ENCODE results near the gene PPIF. TPM values are rescaled to one million over a fixed set of nuclear protein-coding genes. Genes with fewer than 3 reads are reported as not detected.

Gene PPIF
- total and polyA plus RNA-seq, 4 donors: 22.2 to 84.3 (median 60.0) TPM

DNA sequence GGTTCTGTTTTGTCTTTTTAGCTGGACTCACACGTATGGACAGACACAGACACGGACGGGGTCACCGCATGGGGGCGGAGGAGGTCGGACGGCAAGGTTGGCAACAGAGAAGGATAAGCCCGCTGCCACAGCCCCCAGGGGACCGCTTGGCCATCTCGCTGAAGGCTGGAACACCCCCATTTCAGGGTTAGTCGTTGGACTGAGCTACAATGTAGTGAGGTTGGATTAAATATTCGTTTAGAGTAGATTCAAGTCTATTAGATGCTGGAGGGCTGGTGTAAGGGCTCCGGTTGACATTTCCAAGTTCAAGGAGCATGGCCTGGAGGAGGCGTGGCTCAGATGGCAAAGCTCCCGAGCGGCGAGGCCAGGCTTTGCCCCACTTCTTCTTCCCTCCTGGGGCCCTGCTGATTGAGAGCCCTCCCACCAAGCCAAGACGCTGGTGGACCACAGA is 35.2 kb downstream of the PPIF start:
- no peak overlapping the region for H3K9ac ChIP-seq (ENCODE audit: low read depth in 1 of 2, low read length in 2 of 2)
- H3K9me3 ChIP-seq (ENCODE audit: control insufficient read depth in 4 of 4, low read length in 3 of 4): no peaks in the 10 kb centered on the region
- H3K36me3 ChIP-seq (ENCODE audit: control insufficient read depth in 4 of 4, insufficient read depth in 3 of 4, low read depth in 1 of 4, low read length in 3 of 4): peaks cover 0 to 17% (median 5%) of the 10 kb centered on the region in 4 donors
- TF ChIP-seq, protein P1, sequence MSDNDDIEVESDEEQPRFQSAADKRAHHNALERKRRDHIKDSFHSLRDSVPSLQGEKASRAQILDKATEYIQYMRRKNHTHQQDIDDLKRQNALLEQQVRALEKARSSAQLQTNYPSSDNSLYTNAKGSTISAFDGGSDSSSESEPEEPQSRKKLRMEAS (IDR thresholded peaks at IDR 0.05): no peak
- TF ChIP-seq FOXA2 (IDR thresholded peaks at IDR 0.05) (no peak), NR2F2 (IDR thresholded peaks at IDR 0.05) (no peak), SP1 (IDR thresholded peaks at IDR 0.05) (no peak), RXRA (IDR thresholded peaks at IDR 0.05) (no peak), TAF1 (conservative IDR thresholded peaks at IDR 0.05) (no peak), HNF4G (IDR thresholded peaks at IDR 0.05) (no peak), HNF4A (conservative IDR thresholded peaks at IDR 0.05) (no peak), JUND (IDR thresholded peaks at IDR 0.05) (no peak), GABPA (IDR thresholded peaks at IDR 0.05 in 1 of 2, conservative IDR thresholded peaks at IDR 0.05 in 1 of 2) (no peak), FOXA1 (IDR thresholded peaks at IDR 0.05) (no peak)
- TF ChIP-seq, protein P2, sequence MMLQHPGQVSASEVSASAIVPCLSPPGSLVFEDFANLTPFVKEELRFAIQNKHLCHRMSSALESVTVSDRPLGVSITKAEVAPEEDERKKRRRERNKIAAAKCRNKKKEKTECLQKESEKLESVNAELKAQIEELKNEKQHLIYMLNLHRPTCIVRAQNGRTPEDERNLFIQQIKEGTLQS (IDR thresholded peaks at IDR 0.05): no peak
- TF ChIP-seq, protein P3, sequence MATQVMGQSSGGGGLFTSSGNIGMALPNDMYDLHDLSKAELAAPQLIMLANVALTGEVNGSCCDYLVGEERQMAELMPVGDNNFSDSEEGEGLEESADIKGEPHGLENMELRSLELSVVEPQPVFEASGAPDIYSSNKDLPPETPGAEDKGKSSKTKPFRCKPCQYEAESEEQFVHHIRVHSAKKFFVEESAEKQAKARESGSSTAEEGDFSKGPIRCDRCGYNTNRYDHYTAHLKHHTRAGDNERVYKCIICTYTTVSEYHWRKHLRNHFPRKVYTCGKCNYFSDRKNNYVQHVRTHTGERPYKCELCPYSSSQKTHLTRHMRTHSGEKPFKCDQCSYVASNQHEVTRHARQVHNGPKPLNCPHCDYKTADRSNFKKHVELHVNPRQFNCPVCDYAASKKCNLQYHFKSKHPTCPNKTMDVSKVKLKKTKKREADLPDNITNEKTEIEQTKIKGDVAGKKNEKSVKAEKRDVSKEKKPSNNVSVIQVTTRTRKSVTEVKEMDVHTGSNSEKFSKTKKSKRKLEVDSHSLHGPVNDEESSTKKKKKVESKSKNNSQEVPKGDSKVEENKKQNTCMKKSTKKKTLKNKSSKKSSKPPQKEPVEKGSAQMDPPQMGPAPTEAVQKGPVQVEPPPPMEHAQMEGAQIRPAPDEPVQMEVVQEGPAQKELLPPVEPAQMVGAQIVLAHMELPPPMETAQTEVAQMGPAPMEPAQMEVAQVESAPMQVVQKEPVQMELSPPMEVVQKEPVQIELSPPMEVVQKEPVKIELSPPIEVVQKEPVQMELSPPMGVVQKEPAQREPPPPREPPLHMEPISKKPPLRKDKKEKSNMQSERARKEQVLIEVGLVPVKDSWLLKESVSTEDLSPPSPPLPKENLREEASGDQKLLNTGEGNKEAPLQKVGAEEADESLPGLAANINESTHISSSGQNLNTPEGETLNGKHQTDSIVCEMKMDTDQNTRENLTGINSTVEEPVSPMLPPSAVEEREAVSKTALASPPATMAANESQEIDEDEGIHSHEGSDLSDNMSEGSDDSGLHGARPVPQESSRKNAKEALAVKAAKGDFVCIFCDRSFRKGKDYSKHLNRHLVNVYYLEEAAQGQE (IDR thresholded peaks at IDR 0.05): no peak
- TF ChIP-seq, protein P4, sequence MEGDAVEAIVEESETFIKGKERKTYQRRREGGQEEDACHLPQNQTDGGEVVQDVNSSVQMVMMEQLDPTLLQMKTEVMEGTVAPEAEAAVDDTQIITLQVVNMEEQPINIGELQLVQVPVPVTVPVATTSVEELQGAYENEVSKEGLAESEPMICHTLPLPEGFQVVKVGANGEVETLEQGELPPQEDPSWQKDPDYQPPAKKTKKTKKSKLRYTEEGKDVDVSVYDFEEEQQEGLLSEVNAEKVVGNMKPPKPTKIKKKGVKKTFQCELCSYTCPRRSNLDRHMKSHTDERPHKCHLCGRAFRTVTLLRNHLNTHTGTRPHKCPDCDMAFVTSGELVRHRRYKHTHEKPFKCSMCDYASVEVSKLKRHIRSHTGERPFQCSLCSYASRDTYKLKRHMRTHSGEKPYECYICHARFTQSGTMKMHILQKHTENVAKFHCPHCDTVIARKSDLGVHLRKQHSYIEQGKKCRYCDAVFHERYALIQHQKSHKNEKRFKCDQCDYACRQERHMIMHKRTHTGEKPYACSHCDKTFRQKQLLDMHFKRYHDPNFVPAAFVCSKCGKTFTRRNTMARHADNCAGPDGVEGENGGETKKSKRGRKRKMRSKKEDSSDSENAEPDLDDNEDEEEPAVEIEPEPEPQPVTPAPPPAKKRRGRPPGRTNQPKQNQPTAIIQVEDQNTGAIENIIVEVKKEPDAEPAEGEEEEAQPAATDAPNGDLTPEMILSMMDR (IDR thresholded peaks at IDR 0.05; ENCODE audit: low read depth, low read length, missing input control): no peak
- TF ChIP-seq, protein P5, sequence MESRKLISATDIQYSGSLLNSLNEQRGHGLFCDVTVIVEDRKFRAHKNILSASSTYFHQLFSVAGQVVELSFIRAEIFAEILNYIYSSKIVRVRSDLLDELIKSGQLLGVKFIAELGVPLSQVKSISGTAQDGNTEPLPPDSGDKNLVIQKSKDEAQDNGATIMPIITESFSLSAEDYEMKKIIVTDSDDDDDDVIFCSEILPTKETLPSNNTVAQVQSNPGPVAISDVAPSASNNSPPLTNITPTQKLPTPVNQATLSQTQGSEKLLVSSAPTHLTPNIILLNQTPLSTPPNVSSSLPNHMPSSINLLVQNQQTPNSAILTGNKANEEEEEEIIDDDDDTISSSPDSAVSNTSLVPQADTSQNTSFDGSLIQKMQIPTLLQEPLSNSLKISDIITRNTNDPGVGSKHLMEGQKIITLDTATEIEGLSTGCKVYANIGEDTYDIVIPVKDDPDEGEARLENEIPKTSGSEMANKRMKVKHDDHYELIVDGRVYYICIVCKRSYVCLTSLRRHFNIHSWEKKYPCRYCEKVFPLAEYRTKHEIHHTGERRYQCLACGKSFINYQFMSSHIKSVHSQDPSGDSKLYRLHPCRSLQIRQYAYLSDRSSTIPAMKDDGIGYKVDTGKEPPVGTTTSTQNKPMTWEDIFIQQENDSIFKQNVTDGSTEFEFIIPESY (IDR thresholded peaks at IDR 0.05): no peak
- no peak overlapping the region for H3K4me3 ChIP-seq (ENCODE audit: low read depth in 1 of 3, low read length in 3 of 3)
- peaks cover 11 to 60% (median 29%) of the 10 kb centered on the region in 4 donors for H3K4me1 ChIP-seq (ENCODE audit: control insufficient read depth in 4 of 4, insufficient read depth in 4 of 4, low read length in 3 of 4)
- WGBS: 68% methylated on average over 18 of the region's 18 CpGs
- DNase-seq (ENCODE audit: low spot score): no peak
- no peaks in the 10 kb centered on the region for H3K27me3 ChIP-seq (ENCODE audit: control insufficient read depth in 4 of 4, insufficient read depth in 4 of 4, low read length in 3 of 4)
- peak overlapping the region; percentile 96 to 99 for H3K27ac ChIP-seq (ENCODE audit: low read depth in 1 of 2, low read length in 2 of 2)
